Cerebellar cortex (tissue), 1 donor: ENCODE data around the gene MOB1A.

Experiments
- DNase-seq: peaks from one replicate; pipeline ENCODE4 v3.0.0-alpha.2; 2015; ENCODE audit warnings: low spot score

Gene MOB1A

GRCh38 chr2:74103763-74104162 lies 74.9 kb downstream of the MOB1A start:
- DNase-seq: no peak
